Neural cell (in vitro differentiated cells): Measurements from ENCODE around the gene CNTNAP2. TPM values are rescaled to one million over a fixed set of nuclear protein-coding genes. Genes with fewer than 3 reads are reported as not detected.

Experiments
- H2AFZ ChIP-seq: fragments of 200-600, 300-800 bp; sonication (generic), shearing (Covaris generic); 2 replicates; pipeline ENCODE4 v1.6.0; 2014; ENCODE audit warnings: low read depth, mild to moderate bottlenecking, antibody characterized with exemption, low read length, moderate library complexity
- H3F3A ChIP-seq: fragments of 200-600 bp; shearing (Covaris generic); 2 replicates; pipeline ENCODE4 v1.6.1; 2016; ENCODE audit warnings: mild to moderate bottlenecking, moderate library complexity, mixed read lengths, antibody characterized with exemption, low read length; ENCODE audit not compliant: insufficient read depth, poor library complexity, severe bottlenecking
- H3K27ac ChIP-seq: fragments of 200-600, 300-800 bp; sonication (generic), shearing (Covaris generic); 2 replicates; pipeline ENCODE4 v1.5.1; 2014; ENCODE audit warnings: mild to moderate bottlenecking, low read length, moderate library complexity
- H3K27me3 ChIP-seq: fragments of 300-800, 200-600 bp; sonication (generic), shearing (Covaris generic); 2 replicates; pipeline ENCODE4 v1.6.0; 2014; ENCODE audit warnings: mild to moderate bottlenecking, low read depth, low read length, moderate library complexity; ENCODE audit not compliant: insufficient read depth
- H3K36me3 ChIP-seq: fragments of 300-800, 200-600 bp; sonication (generic), shearing (Covaris generic); 2 replicates; pipeline ENCODE4 v1.5.1; 2014; ENCODE audit warnings: mild to moderate bottlenecking, antibody characterized with exemption, low read length, moderate library complexity; ENCODE audit not compliant: insufficient read depth
- H3K4me2 ChIP-seq: fragments of 300-800, 200-600 bp; sonication (generic), shearing (Covaris generic); 2 replicates; pipeline ENCODE4 v1.6.0; 2014; ENCODE audit warnings: mild to moderate bottlenecking, low read length
- H3K4me3 ChIP-seq: fragments of 300-800, 200-600 bp; sonication (generic), shearing (Covaris generic); 2 replicates; pipeline ENCODE4 v1.5.1; 2014; ENCODE audit warnings: mild to moderate bottlenecking, low read length, moderate library complexity
- H3K79me2 ChIP-seq: fragments of 200-600 bp; shearing (Covaris generic); replicated peaks from 2 replicates; pipeline ENCODE4 v1.6.0; 2014; ENCODE audit warnings: mild to moderate bottlenecking, low read length, moderate library complexity; ENCODE audit not compliant: insufficient read depth
- H3K9ac ChIP-seq: fragments of 300-800, 200-600 bp; sonication (generic), shearing (Covaris generic); 2 replicates; pipeline ENCODE4 v1.6.1; 2016; ENCODE audit warnings: mild to moderate bottlenecking, low read length, mixed read lengths
- H3K9me2 ChIP-seq: fragments of 200-600 bp; shearing (Covaris generic); 2 replicates; pipeline ENCODE4 v1.6.1; 2016; ENCODE audit warnings: mild to moderate bottlenecking, low read length, mixed read lengths; ENCODE audit not compliant: insufficient read depth
- H3K9me3 ChIP-seq: fragments of 200-600, 300-800 bp; sonication (generic), shearing (Covaris generic); 2 replicates; pipeline ENCODE4 v1.6.1; 2016; ENCODE audit warnings: mild to moderate bottlenecking, mixed run types, low read length, moderate library complexity, mixed read lengths
- H4K20me1 ChIP-seq: fragments of 200-600 bp; shearing (Covaris generic); 2 replicates; pipeline ENCODE4 v1.6.1; 2016; ENCODE audit warnings: mild to moderate bottlenecking, mixed run types; ENCODE audit not compliant: insufficient read depth
- EP300 ChIP-seq: fragments of 450-650 bp; conservative IDR thresholded peaks from 2 replicates; pipeline ENCODE4 v1.6.1; 2014; ENCODE audit warnings: antibody characterized with exemption, mild to moderate bottlenecking, moderate library complexity; ENCODE audit not compliant: poor library complexity, severe bottlenecking
- EZH2 ChIP-seq: fragments of 200-600, 300-800 bp; shearing (Covaris generic), sonication (generic); IDR thresholded peaks from 2 replicates; pipeline ENCODE4 v1.6.1; 2014; ENCODE audit warnings: antibody characterized with exemption, low read length, borderline replicate concordance, mild to moderate bottlenecking; ENCODE audit not compliant: insufficient read depth, poor library complexity, severe bottlenecking
- MXI1 ChIP-seq: fragments of 450-650 bp; conservative IDR thresholded peaks from 2 replicates; pipeline ENCODE4 v1.6.1; 2014; ENCODE audit warnings: antibody characterized with exemption, mild to moderate bottlenecking; ENCODE audit not compliant: poor library complexity, severe bottlenecking
- POLR2AphosphoS5 ChIP-seq: IDR thresholded peaks from 2 replicates; pipeline ENCODE4 v1.6.1; 2012
- RAD21 ChIP-seq: fragments of 450-650 bp; conservative IDR thresholded peaks from 2 replicates; pipeline ENCODE4 v1.6.1; 2014; ENCODE audit warnings: antibody characterized with exemption, mild to moderate bottlenecking, moderate library complexity
- SMC3 ChIP-seq: fragments of 450-650 bp; conservative IDR thresholded peaks from 2 replicates; pipeline ENCODE4 v1.6.1; 2014; ENCODE audit warnings: antibody characterized with exemption, mild to moderate bottlenecking, moderate library complexity; ENCODE audit not compliant: poor library complexity
- TAF1 ChIP-seq: IDR thresholded peaks from 2 replicates; pipeline ENCODE4 v1.6.1; 2012; ENCODE audit warnings: low read depth
- polyA plus RNA-seq: library from polyadenylated mRNA; depleted of rRNA; stranded (reverse); fragments of >200 nt; gene quantifications from 2 replicates; pipeline ENCODE4 v1.2.3, GENCODE V29; 2014
- TF ChIP-seq, protein P1 (sequence below): IDR thresholded peaks from 2 replicates; pipeline ENCODE4 v1.6.1; 2012; ENCODE audit warnings: borderline replicate concordance
- TF ChIP-seq, protein P2 (sequence below): fragments of 450-650 bp; IDR thresholded peaks from 2 replicates; pipeline ENCODE4 v1.5.1; 2014; ENCODE audit warnings: antibody characterized with exemption, mild to moderate bottlenecking, moderate library complexity; ENCODE audit not compliant: poor library complexity, severe bottlenecking

The CNTNAP2 gene
- polyA plus RNA-seq, 1 donor from 2014 or later: 276 TPM

DNA sequence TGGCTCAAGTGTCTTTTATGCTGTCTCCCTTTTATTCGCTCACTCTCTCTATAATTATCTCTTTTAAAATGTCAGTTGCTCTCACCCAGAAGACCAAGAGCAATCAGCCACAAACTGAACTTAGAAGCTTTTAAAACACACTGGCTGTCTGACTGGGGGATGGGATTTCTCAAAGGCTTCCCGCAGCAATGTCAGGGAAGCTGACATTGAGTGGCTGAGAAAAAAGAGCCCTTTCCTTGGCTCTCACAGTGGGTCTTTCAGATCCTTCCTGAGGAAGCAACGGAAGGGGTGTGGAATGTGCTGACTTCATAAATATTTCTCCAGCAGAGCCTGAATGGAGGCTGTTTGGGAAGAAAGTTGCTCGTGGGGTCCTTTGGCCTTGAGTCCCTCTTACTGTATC lies 2028.2 kb downstream of the CNTNAP2 start:
- no peaks in the 10 kb centered on the region for H3K9me3 ChIP-seq
- H3K27me3 ChIP-seq: no peaks in the 10 kb centered on the region
- H3K4me2 ChIP-seq: peak overlapping the region; percentile 9
- H3K9ac ChIP-seq: no peak overlapping the region
- H3F3A ChIP-seq: peaks cover 5% of the 10 kb centered on the region
- H3K9me2 ChIP-seq: no peaks in the 10 kb centered on the region
- peak overlapping the region; percentile 76 for H3K27ac ChIP-seq
- H3K36me3 ChIP-seq: no peaks in the 10 kb centered on the region
- no peaks in the 10 kb centered on the region for H4K20me1 ChIP-seq
- no peaks in the 10 kb centered on the region for H3K79me2 ChIP-seq
- TF ChIP-seq POLR2AphosphoS5 (peak; percentile 76), MXI1 (no peak), RAD21 (peak; percentile 48), TAF1 (no peak), EZH2 (no peak), SMC3 (peak; percentile 33), EP300 (peak; percentile 94)
- TF ChIP-seq, protein P1, sequence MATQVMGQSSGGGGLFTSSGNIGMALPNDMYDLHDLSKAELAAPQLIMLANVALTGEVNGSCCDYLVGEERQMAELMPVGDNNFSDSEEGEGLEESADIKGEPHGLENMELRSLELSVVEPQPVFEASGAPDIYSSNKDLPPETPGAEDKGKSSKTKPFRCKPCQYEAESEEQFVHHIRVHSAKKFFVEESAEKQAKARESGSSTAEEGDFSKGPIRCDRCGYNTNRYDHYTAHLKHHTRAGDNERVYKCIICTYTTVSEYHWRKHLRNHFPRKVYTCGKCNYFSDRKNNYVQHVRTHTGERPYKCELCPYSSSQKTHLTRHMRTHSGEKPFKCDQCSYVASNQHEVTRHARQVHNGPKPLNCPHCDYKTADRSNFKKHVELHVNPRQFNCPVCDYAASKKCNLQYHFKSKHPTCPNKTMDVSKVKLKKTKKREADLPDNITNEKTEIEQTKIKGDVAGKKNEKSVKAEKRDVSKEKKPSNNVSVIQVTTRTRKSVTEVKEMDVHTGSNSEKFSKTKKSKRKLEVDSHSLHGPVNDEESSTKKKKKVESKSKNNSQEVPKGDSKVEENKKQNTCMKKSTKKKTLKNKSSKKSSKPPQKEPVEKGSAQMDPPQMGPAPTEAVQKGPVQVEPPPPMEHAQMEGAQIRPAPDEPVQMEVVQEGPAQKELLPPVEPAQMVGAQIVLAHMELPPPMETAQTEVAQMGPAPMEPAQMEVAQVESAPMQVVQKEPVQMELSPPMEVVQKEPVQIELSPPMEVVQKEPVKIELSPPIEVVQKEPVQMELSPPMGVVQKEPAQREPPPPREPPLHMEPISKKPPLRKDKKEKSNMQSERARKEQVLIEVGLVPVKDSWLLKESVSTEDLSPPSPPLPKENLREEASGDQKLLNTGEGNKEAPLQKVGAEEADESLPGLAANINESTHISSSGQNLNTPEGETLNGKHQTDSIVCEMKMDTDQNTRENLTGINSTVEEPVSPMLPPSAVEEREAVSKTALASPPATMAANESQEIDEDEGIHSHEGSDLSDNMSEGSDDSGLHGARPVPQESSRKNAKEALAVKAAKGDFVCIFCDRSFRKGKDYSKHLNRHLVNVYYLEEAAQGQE: peak; percentile 99
- TF ChIP-seq, protein P2, sequence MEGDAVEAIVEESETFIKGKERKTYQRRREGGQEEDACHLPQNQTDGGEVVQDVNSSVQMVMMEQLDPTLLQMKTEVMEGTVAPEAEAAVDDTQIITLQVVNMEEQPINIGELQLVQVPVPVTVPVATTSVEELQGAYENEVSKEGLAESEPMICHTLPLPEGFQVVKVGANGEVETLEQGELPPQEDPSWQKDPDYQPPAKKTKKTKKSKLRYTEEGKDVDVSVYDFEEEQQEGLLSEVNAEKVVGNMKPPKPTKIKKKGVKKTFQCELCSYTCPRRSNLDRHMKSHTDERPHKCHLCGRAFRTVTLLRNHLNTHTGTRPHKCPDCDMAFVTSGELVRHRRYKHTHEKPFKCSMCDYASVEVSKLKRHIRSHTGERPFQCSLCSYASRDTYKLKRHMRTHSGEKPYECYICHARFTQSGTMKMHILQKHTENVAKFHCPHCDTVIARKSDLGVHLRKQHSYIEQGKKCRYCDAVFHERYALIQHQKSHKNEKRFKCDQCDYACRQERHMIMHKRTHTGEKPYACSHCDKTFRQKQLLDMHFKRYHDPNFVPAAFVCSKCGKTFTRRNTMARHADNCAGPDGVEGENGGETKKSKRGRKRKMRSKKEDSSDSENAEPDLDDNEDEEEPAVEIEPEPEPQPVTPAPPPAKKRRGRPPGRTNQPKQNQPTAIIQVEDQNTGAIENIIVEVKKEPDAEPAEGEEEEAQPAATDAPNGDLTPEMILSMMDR: no peak
- H3K4me3 ChIP-seq: peak overlapping the region; percentile 13
- H2AFZ ChIP-seq: no peak overlapping the region

DNA sequence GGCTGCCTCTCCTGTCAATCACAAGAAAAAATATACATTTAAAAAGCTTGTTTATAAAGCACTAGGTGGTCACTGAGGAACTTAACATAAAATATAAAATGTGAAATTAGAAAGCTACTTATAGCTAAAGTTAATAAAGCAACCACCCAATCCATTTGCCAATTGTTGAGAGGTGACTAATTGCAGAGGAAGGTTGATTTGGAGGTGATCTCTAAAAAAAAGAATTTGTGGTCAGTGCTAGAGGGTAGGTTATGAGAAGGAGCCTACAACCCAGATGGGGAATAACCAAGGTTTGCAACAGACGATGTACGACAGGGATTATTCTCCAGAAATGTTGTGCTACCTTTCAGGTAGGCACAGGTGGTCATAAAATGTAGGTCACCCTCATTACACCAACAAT lies 2029.7 kb downstream of the CNTNAP2 start:
- Histone ChIP-seq H3K4me2 (peak overlapping the region; percentile 38), H4K20me1 (no peaks in the 10 kb centered on the region), H3K79me2 (no peaks in the 10 kb centered on the region), H3K9me3 (no peaks in the 10 kb centered on the region), H3F3A (peaks cover 5% of the 10 kb centered on the region), H3K4me3 (no peak overlapping the region), H3K36me3 (no peaks in the 10 kb centered on the region), H3K9ac (no peak overlapping the region), H3K27me3 (no peaks in the 10 kb centered on the region), H2AFZ (no peak overlapping the region), H3K27ac (peak overlapping the region; percentile 76), H3K9me2 (no peaks in the 10 kb centered on the region)
- TF ChIP-seq POLR2AphosphoS5 (no peak), EZH2 (no peak), TAF1 (no peak), RAD21 (no peak), MXI1 (no peak), SMC3 (no peak), EP300 (no peak)
- TF ChIP-seq, protein P2: no peak
- TF ChIP-seq, protein P1: no peak
